GM23248 (cell line): ENCODE data around the gene ADPRM.

Experiments
- EZH2 ChIP-seq: fragments of 200-600 bp; sonication (generic); IDR thresholded peaks from 2 replicates; pipeline ENCODE4 v1.6.1; 2018; ENCODE audit warnings: antibody characterized with exemption, mild to moderate bottlenecking; ENCODE audit not compliant: insufficient read depth, poor library complexity, severe bottlenecking
- EZH2phosphoT487 ChIP-seq: fragments of 200-600 bp; sonication (generic); IDR thresholded peaks from 2 replicates; pipeline ENCODE4 v1.6.1; 2018; ENCODE audit warnings: antibody characterized with exemption, moderate library complexity, mild to moderate bottlenecking, low read depth; ENCODE audit not compliant: insufficient read depth

GRCh38 chr17:10651927-10652326, 45.5 kb upstream of the ADPRM start:
- no peak for TF ChIP-seq EZH2phosphoT487
- no peak for TF ChIP-seq EZH2
